VCaP (cell line): ENCODE results near the gene RGPD8.
"Not testable (repeated sequence)": the region's sequence is repeated elsewhere in the genome, so short reads cannot be mapped to it uniquely, and the experiment has no call there.

ENCODE experiments used
- H3K27ac ChIP-seq: fragments of 450-650 bp; 2 replicates; pipeline ENCODE4 v1.5.1; 2017
- TF ChIP-seq, protein P1 (sequence below): fragments of 450-650 bp; conservative IDR thresholded peaks from 2 replicates; pipeline ENCODE4 v1.5.1; 2017; ENCODE audit warnings: mild to moderate bottlenecking, moderate library complexity

The RGPD8 gene

DNA sequence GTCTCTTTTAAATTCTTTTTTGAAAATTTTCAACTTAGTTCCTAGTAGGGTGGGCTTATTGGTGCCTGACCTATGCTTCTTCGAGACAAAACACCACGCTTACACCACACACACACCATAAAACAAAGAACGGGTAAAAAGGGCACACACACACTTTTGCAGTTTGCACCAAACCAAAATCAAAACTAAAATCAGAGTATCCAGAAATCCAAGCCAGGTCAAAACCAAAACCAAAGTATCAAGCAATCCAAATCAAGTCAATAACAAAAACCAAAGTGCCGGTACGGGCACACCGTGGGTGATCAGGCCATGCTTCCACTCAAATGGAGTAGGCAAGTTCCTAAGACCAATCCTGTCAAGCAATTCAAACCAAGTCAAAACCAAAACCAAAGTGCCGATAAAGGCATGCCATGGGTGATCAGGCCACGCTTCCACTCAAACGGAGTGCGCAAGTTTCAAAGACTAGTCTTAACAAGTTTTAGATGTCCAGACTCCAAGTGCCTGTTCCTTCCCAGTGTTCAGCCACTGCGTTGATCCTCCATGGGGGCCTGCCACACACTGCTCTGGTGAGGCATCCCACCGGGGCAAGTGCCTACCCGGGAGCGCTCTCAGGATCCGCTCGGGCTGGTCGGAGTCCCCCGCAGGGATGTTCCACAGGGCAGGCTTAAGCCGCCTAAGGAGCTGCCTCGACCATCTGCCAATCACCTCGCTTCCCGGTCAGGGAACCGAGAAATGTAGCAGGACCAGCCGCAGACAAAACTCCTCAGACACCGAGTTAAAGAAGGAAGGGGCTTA lies 80.4 kb downstream of the RGPD8 start:
- not testable (repeated sequence) for H3K27ac ChIP-seq

DNA sequence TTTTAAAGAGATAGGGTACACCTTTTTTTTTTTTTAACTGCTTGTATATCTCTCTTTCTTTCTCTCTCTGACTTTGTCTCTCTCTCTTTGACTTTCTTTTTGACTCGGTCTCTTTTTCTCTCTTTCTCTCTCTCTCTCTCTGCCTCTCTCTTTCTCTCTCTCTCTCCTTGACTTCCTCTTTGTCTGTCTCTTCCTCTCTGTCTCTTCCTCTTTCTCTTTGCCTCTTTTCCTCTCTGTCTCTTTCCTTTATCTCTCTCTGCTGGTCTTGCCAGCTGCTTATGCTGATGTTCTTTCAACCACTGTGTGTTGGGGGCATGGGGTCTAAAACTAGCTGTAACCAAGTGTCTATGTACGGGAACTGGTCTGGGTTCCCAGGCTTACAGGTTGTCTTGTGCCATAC lies 81.2 kb downstream of the RGPD8 start:
- H3K27ac ChIP-seq = not testable (repeated sequence)

DNA sequence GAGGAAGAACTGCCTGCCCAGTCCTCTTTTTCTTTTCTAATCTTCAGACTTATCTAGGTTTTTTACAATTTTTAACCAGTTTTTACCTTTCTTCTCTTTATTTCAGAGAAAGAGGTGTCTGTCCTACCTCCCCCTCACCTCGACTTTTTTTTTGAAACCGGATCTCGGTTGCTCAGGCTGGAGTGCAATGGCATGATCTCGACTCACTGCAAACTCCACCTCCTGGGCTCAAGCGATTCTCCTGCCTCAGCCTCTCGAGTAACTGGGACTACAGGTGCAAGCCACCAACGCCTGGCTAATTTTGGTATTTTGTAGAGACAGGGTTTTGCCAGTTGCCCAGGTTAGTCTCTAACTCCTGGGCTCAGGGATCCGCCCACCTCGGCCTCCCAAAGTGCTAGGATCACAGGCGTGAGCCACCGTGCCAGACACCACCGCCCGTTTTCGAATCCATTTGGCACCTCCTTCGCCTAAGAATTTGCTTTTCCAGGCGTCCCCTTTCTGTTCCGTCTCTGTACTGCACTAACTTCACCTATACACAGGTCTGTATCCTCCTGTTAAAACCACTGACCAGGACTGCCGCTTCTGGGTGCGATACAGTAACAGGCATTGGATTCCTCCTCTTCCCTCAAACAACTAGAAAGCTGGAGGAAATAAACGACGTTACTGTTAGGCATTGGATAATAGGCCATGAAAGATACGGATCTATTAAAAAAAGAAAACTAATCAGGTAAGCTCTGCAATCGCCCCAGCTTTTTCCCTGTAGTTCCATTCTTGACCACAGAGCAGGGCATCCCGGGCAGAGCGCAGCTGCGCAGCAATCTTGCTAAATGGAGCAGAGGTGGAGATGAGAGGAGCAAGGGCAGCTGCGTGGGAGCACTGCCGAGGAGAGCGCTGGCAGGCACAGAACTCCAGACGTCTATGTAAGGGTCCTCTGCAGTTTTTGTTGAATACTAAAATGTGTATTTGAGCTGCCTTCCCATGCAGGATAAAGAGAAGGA lies 88.1 kb downstream of the RGPD8 start:
- TF ChIP-seq, protein P1, sequence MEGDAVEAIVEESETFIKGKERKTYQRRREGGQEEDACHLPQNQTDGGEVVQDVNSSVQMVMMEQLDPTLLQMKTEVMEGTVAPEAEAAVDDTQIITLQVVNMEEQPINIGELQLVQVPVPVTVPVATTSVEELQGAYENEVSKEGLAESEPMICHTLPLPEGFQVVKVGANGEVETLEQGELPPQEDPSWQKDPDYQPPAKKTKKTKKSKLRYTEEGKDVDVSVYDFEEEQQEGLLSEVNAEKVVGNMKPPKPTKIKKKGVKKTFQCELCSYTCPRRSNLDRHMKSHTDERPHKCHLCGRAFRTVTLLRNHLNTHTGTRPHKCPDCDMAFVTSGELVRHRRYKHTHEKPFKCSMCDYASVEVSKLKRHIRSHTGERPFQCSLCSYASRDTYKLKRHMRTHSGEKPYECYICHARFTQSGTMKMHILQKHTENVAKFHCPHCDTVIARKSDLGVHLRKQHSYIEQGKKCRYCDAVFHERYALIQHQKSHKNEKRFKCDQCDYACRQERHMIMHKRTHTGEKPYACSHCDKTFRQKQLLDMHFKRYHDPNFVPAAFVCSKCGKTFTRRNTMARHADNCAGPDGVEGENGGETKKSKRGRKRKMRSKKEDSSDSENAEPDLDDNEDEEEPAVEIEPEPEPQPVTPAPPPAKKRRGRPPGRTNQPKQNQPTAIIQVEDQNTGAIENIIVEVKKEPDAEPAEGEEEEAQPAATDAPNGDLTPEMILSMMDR = peak; percentile 35; the same call in 1 of the 2 replicates
- no peak overlapping the region for H3K27ac ChIP-seq

DNA sequence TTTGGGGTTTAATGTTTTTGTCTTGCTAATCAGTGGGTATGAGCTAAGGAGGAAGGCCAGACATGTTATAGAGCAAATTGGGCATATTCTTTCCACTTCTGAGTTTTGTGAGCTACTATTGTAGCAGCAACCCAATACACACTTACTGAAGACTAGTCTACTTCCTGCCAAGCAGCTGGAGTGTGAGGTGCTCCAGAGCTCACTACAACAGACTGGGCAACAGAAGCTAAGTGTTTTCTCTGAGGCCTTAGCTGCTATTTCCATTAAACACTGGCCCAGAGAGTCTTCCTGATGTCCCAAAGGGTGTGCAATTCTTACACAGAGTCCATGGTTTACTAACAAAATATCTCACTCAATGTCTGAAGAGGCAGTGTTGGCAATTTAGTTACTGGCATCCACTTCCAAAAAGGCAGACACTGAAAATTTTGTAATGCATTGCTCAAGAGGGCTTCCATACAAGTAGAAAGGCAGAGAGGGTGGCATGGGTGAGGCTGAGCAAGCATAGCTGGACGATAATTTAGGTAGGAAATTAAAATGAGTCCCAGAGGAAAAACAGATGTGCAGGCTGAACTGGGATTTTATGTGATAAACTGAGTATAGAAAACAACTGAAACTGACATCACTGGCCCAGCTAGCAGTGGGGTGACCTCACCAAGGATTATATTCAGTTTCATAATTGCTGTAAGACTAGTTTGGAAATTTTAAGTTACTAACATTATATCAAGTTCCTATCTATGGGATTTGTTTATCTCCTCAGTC lies 89.4 kb downstream of the RGPD8 start:
- H3K27ac ChIP-seq = no peak overlapping the region
- TF ChIP-seq, protein P1 = no peak

DNA sequence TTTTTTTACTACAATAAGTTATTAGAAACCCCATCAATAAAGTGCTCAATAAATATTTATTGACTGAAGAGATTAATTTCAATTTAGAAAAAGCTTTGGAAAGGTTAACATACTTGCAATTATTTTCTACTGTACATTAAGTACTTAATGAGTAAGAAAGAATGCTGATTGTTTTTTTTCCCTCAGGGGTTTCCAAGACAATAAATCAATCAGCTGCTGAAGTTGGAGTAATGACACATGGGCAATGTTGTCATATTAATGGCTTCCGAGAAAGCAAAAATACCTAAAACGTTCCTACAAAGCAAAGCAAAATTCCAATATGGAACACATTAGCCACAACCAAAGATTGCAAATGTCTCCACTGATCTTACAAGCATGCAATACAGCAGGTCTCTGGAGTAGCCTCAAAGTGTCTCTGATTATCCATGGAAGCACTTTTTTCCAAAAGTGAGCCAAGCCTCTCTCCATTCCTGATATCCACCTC lies 91.3 kb downstream of the RGPD8 start:
- H3K27ac ChIP-seq = no peak overlapping the region

DNA sequence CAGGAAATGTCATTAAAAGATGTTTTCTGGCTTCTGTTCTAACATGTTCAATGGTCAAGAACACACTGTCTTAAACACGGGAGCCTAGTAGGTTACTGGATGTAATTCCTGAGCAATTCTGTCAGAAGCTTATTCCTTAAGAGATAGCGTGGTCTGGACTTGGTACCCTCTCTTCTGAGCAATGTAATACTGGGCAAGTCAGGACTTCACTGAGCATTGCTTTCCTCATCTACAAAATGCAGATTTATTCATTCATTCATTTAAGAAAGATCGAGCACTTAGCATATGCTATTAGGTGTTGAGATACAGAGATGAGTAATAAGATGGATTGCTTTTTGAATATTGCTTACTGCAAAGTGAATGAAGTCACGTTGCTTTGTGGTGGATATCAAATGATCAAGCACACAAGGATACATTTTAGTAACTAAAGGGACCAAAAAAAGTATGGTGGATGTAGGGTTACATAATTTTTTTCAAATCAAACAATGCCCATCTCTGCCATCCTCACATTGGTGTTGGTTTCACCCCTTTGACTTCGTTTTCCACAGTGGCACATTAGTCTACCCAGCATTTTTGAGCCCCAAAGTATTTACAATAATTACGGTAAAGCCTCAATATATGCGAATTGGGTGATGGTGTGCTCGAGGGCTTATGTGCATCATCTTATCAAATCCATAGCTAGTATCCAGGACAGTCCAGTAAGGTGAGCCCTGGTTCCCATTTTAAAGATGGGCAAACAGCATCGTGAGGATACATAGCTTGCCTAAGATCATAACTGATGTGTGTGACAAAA lies 92.8 kb downstream of the RGPD8 start:
- no peak overlapping the region for H3K27ac ChIP-seq
- TF ChIP-seq, protein P1 = no peak

More for the DNA sequence above, 91.3 kb downstream of the RGPD8 start:
- TF ChIP-seq, protein P1 = no peak

DNA sequence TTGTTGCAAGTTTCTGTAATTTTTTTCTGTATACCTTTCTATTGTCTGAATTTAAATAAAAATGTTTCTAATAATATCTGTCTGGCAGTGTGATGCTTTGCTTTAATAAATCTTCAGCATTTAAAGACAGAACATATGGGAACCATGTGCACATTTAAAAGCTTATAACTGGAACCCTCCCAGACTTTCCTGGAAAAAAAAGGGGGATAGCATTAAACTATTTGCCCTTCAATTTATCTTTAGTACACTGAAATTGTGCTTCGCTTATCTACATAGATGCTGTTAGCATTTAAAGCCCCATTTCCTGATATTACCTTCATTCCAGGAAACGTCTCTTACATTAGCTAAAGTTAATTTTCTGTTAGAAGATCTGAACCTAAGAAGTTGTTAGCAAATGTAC lies 93.5 kb downstream of the RGPD8 start:
- no peak overlapping the region for H3K27ac ChIP-seq
- TF ChIP-seq, protein P1 = no peak
